22Rv1 (cell line): ENCODE data around the gene RNF213.
"Not testable (repeated sequence)": the region's sequence is repeated elsewhere in the genome, so short reads cannot be mapped to it uniquely, and the experiment has no call there.

Experiments
- H3K27ac ChIP-seq: fragments of 450-650 bp; 2 replicates; pipeline ENCODE4 v1.5.1; 2017
- CTCF ChIP-seq: fragments of 450-650 bp; IDR thresholded peaks from 2 replicates; pipeline ENCODE4 v1.5.1; 2017; ENCODE audit warnings: mild to moderate bottlenecking
- ZFX ChIP-seq: fragments of 450-650 bp; IDR thresholded peaks from 2 replicates; pipeline ENCODE4 v1.6.1; 2017; ENCODE audit warnings: antibody characterized with exemption, borderline replicate concordance

The RNF213 gene

GRCh38 chr17:80303824-80304223, 43.2 kb downstream of the RNF213 start:
- no peak overlapping the region for H3K27ac ChIP-seq
- TF ChIP-seq ZFX = no peak
- no peak for TF ChIP-seq CTCF

GRCh38 chr17:80307994-80308691, 47.5 kb downstream of the RNF213 start:
- TF ChIP-seq ZFX = no peak
- no peak for TF ChIP-seq CTCF
- H3K27ac ChIP-seq = no peak overlapping the region

- no peak for TF ChIP-seq CTCF
- H3K27ac ChIP-seq = no peak overlapping the region
These were observed 48.3 kb downstream of the RNF213 start for GRCh38 chr17:80308692-80309517.

- no peak overlapping the region for H3K27ac ChIP-seq
- no peak for TF ChIP-seq ZFX
- TF ChIP-seq CTCF = no peak
These were observed 50.7 kb downstream of the RNF213 start for GRCh38 chr17:80311216-80311827.

GRCh38 chr17:80312621-80313135, 52.0 kb downstream of the RNF213 start:
- no peak overlapping the region for H3K27ac ChIP-seq
- no peak for TF ChIP-seq ZFX
- TF ChIP-seq CTCF = no peak

- TF ChIP-seq CTCF = no peak
- no peak for TF ChIP-seq ZFX
- no peak overlapping the region for H3K27ac ChIP-seq
These were observed 52.6 kb downstream of the RNF213 start for GRCh38 chr17:80313160-80313829.

- H3K27ac ChIP-seq = not testable (repeated sequence)
These were observed 53.3 kb downstream of the RNF213 start for GRCh38 chr17:80313946-80314345.
